GM12878 (cell line): ENCODE measurements around the gene SOX6. TPM values are rescaled to one million over a fixed set of nuclear protein-coding genes. Genes with fewer than 3 reads are reported as not detected.

ENCODE experiments used
- ATAC-seq: fragments of 200-7000 bp; cut with Tn5 transposase; 3 replicates; pipeline ENCODE4 v1.9.1; 2020; ENCODE audit warnings: mild to moderate bottlenecking, moderate library complexity
- BruUV-seq: library from RNA; stranded (reverse); fragments of 400-500 nt; replicated peaks from 2 replicates; lab custom pipeline; 2021; lab: Mats Ljungman, UMichigan
- CTCF ChIA-PET: fragments of 300-600 bp; sonication (Branson Sonifier 250); formaldehyde crosslinking; extraction: SDS; loops from one replicate; lab custom pipeline; 2021; ENCODE audit warnings: inconsistent platforms; lab: Yijun Ruan, JAX
- POLR2A ChIA-PET: fragments of 350-600 bp; formaldehyde crosslinking; extraction: SDS; loops from one replicate; lab custom pipeline; 2021; ENCODE audit warnings: inconsistent platforms; lab: Charles Lee
- RAD21 ChIA-PET: fragments of 300-600 bp; sonication (Branson Sonifier 250); formaldehyde crosslinking; loops from one replicate; lab custom pipeline; 2023; ENCODE audit warnings: antibody characterized with exemption; ENCODE audit not compliant: unreplicated experiment; lab: Charles Lee
- SMC1A ChIA-PET: fragments of 300-600 bp; sonication (Branson Sonifier 250); formaldehyde crosslinking; loops from one replicate; lab custom pipeline; 2023; ENCODE audit not compliant: unreplicated experiment, uncharacterized antibody; lab: Charles Lee
- DNase-seq: peaks from one replicate; pipeline ENCODE4 v3.0.0-alpha.2; 2011; ENCODE audit warnings: low read depth, low spot score
- FAIRE-seq: peaks from 3 replicates; lab custom pipeline; 2011; peaks lifted over from hg19 to GRCh38; lab: Jason Lieb, UNC
- H2AFZ ChIP-seq: 2 replicates; pipeline ENCODE4 v1.6.0; 2011; ENCODE audit warnings: low read depth, low read length, control low read depth; ENCODE audit not compliant: control insufficient read depth
- H3K27ac ChIP-seq: 2 replicates; pipeline ENCODE4 v1.5.1; 2011; ENCODE audit warnings: control low read depth; ENCODE audit not compliant: control insufficient read depth, insufficient read depth
- H3K27me3 ChIP-seq, 2 experiments: replicated peaks in 1 of 2; 2 replicates each; pipeline versions ENCODE4 v1.6.0 to v1.6.1; 2011; ENCODE audit warnings: low read length in 1 of 2; ENCODE audit not compliant: control insufficient read depth in 2 of 2, insufficient read depth in 2 of 2
- H3K36me3 ChIP-seq, 2 experiments: 2 replicates each; pipeline ENCODE4 v1.5.1; 2011; ENCODE audit warnings: low read length in 1 of 2; ENCODE audit not compliant: control insufficient read depth in 2 of 2, insufficient read depth in 2 of 2
- H3K4me1 ChIP-seq: 2 replicates; pipeline ENCODE4 v1.6.1; 2011; ENCODE audit warnings: mild to moderate bottlenecking, low read length, moderate library complexity, mixed read lengths; ENCODE audit not compliant: control insufficient read depth, insufficient read depth
- H3K4me2 ChIP-seq: 2 replicates; pipeline ENCODE4 v1.6.0; 2011; ENCODE audit warnings: control low read depth; ENCODE audit not compliant: control insufficient read depth, insufficient read depth
- H3K4me3 ChIP-seq: fragments of 200-600 bp; sonication (generic); 2 replicates; pipeline ENCODE4 v1.5.1; 2016
- H3K79me2 ChIP-seq: 2 replicates; pipeline ENCODE4 v1.6.0; 2011; ENCODE audit warnings: low read length; ENCODE audit not compliant: control insufficient read depth, insufficient read depth
- H3K9ac ChIP-seq: 2 replicates; pipeline ENCODE4 v1.8.0; 2011; ENCODE audit warnings: low read length, control low read depth, mixed read lengths; ENCODE audit not compliant: control insufficient read depth, insufficient read depth
- H3K9me3 ChIP-seq: replicated peaks from 3 replicates; pipeline ENCODE4 v1.5.1; 2011; ENCODE audit warnings: mild to moderate bottlenecking, low read length; ENCODE audit not compliant: control insufficient read depth, insufficient read depth
- H4K20me1 ChIP-seq: 2 replicates; pipeline ENCODE4 v1.6.0; 2011; ENCODE audit not compliant: control insufficient read depth, insufficient read depth
- ATF2 ChIP-seq: IDR thresholded peaks from 2 replicates; pipeline ENCODE4 v1.6.1; 2012; ENCODE audit warnings: low read length, inconsistent platforms
- DPF2 ChIP-seq: fragments of 450-650 bp; IDR thresholded peaks from 2 replicates; pipeline ENCODE4 v1.6.1; 2017; ENCODE audit warnings: mild to moderate bottlenecking
- HDAC6 ChIP-seq: fragments of 200-600 bp; sonication (generic); IDR thresholded peaks from one replicate; pipeline ENCODE4 v1.8.0; 2017; ENCODE audit warnings: antibody characterized with exemption; ENCODE audit not compliant: unreplicated experiment
- POLR2AphosphoS2 ChIP-seq: IDR thresholded peaks from 2 replicates; pipeline ENCODE4 v1.6.1; 2011; ENCODE audit warnings: low read depth, mild to moderate bottlenecking, low read length, improper control_type of control experiment, moderate library complexity
- RCOR1 ChIP-seq: conservative IDR thresholded peaks from 2 replicates; pipeline ENCODE4 v1.6.1; 2012; ENCODE audit warnings: low read depth, low read length, improper control_type of control experiment
- WGBS: methylation state at CpG from one replicate; pipeline ENCODE4 v1.1.6; 2016; ENCODE audit warnings: low lambda C conversion rate; ENCODE audit not compliant: insufficient replicate concordance, insufficient coverage; ENCODE audit errors: missing lambda C conversion rate; 5-methylcytosine and 5-hydroxymethylcytosine counted together
- in situ Hi-C: fragments of 300-500 bp; cut with MboI; formaldehyde crosslinking; loops from 9 replicates; pipeline ENCODE4 v1.14.3; 2018; ENCODE audit warnings: mixed read lengths
- intact Hi-C: fragments of 100-400 bp; cut with micrococcal nuclease; formaldehyde crosslinking; loops from one replicate; pipeline ENCODE4 v1.14.2; 2022; ENCODE audit not compliant: unreplicated experiment
- polyA plus RNA-seq, 11 experiments: library from polyadenylated mRNA; depleted of rRNA in 4 of 11; unstranded in 6 of 11; stranded (reverse) in 5 of 11; fragments of >200 nt; fragmentation: Nextera tagmentation in 4 of 11; fragmentation: Illumina TruSeq in 1 of 11; extraction: Ambion mirVana in 4 of 11; extraction: Trizol in 1 of 11; gene quantifications; 1 replicate in 1 of 11; 2 replicates in 10 of 11; pipeline versions ENCODE4 v1.2.1 to v1.2.3, GENCODE V29; 2011 to 2016; ENCODE audit warnings: inconsistent platforms in 2 of 11, missing spikeins in 2 of 11, low read depth in 1 of 11
- total RNA-seq, 4 experiments: library from RNA; depleted of rRNA in 3 of 4; stranded (reverse); fragments of >200 nt in 3 of 4; fragmentation: Illumina TruSeq in 1 of 4; extraction: Trizol in 1 of 4; gene quantifications; 2 replicates each; pipeline versions ENCODE4 v1.2.1 to v1.2.3, GENCODE V29; 2013 to 2021

Gene SOX6
- total and polyA plus RNA-seq, 10 of the 15 experiments (the other 5 are each of a cell fraction or from before 2014, with no cell fraction given) = 0.03 to 0.71 (median 0.29) TPM; not detected in 4

DNA sequence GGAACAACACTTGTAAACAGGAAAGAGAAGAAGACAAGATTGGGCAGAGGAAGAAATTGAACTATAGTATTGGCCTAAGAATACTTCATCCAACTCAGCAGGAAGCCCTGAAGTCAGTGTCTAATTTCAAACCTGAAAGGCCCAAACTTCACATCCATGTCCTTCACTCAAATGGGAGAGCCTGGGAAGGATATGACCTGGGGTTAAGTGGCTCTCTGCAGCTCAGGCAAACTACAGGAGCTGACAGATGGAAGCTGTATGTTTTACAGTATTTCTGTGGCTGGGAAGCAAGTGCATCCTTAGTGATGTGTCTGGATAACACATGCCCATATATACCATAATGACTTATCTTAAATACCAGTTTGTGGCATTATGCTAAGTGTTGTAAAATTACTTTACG, 196.2 kb downstream of the SOX6 start:
- no peak overlapping the region for H3K4me2 ChIP-seq
- ChIA-PET SMC1A (interaction anchor here (1.6 kb wide), 1 partner anchor 10 kb away, joined by 3 read pairs; no protein-coding TSS in a partner anchor), POLR2A (no interaction called here), RAD21 (no interaction called here), CTCF (no interaction called here)
- in situ Hi-C loops = no loop called here
- no peak overlapping the region for H3K9ac ChIP-seq
- no peak for DNase-seq
- no peaks in the 10 kb centered on the region for H3K27me3 ChIP-seq
- no peaks in the 10 kb centered on the region for H4K20me1 ChIP-seq
- H2AFZ ChIP-seq = no peak overlapping the region
- no peak for TF ChIP-seq POLR2AphosphoS2
- no peak for TF ChIP-seq RCOR1
- TF ChIP-seq HDAC6 = no peak
- no peak for TF ChIP-seq ATF2
- no TSS peak for BruUV-seq
- intact Hi-C loops = no loop called here
- H3K79me2 ChIP-seq = no peaks in the 10 kb centered on the region
- H3K27ac ChIP-seq = no peak overlapping the region
- H3K9me3 ChIP-seq = no peaks in the 10 kb centered on the region
- no peak for ATAC-seq
- no peaks in the 10 kb centered on the region for H3K4me1 ChIP-seq
- H3K4me3 ChIP-seq = no peak overlapping the region
- FAIRE-seq = no peak
- WGBS = 70% methylated on average over 1 of the region's 1 CpG
- no peaks in the 10 kb centered on the region for H3K36me3 ChIP-seq

- Histone ChIP-seq H3K36me3 (no peaks in the 10 kb centered on the region), H3K9me3 (no peaks in the 10 kb centered on the region), H3K79me2 (no peaks in the 10 kb centered on the region), H3K27ac (no peak overlapping the region), H3K4me2 (no peak overlapping the region), H3K4me3 (no peak overlapping the region), H4K20me1 (no peaks in the 10 kb centered on the region), H2AFZ (no peak overlapping the region), H3K27me3 (no peaks in the 10 kb centered on the region), H3K4me1 (no peaks in the 10 kb centered on the region), H3K9ac (no peak overlapping the region)
- no peak for TF ChIP-seq DPF2
- POLR2A ChIA-PET = no interaction called here
- RAD21 ChIA-PET = no interaction called here
- SMC1A ChIA-PET = no interaction called here
- no peak for DNase-seq
- FAIRE-seq = no peak
- in situ Hi-C loops (no loop called here), intact Hi-C loops (no loop called here)
- BruUV-seq = no TSS peak
- CTCF ChIA-PET = no interaction called here
- no peak for ATAC-seq
These were observed 197.8 kb downstream of the SOX6 start for GRCh38 chr11:16158426-16158994.
